Measurements from ENCODE around the gene ADCY2.

Gene ADCY2

GRCh38 chr5:7849681-7850394, 453.9 kb downstream of the ADCY2 start:
- no peak for DNase-seq

GRCh38 chr5:7850395-7851239, 454.7 kb downstream of the ADCY2 start, which contains the start of gene CFAP90:
Gene CFAP90 (minus strand): TSS chr5:7851133. CDS start chr5:7851021, 112 bp downstream.
- no peak for DNase-seq

GRCh38 chr5:7851240-7851592, 455.3 kb downstream of the ADCY2 start:
- no peak for DNase-seq

- no peak for DNase-seq
Observed at GRCh38 chr5:7851617-7852289, 455.8 kb downstream of the ADCY2 start.

- DNase-seq = no peak
Observed at GRCh38 chr5:7852542-7852941, 456.6 kb downstream of the ADCY2 start.

GRCh38 chr5:7852988-7853387, 457.1 kb downstream of the ADCY2 start:
- no peak for DNase-seq

GRCh38 chr5:7855611-7856010, 459.7 kb downstream of the ADCY2 start:
- no peak for DNase-seq

GRCh38 chr5:7856855-7857254, 460.9 kb downstream of the ADCY2 start:
- DNase-seq = no peak

GRCh38 chr5:7857361-7857760, 461.4 kb downstream of the ADCY2 start:
- no peak for DNase-seq

GRCh38 chr5:7857926-7858632, 462.1 kb downstream of the ADCY2 start:
- DNase-seq = no peak

GRCh38 chr5:7866196-7866595, 470.3 kb downstream of the ADCY2 start:
- DNase-seq = no peak

GRCh38 chr5:7867260-7867659, 471.3 kb downstream of the ADCY2 start:
- DNase-seq = no peak

- no peak for DNase-seq
Observed at GRCh38 chr5:7868427-7868772, 472.5 kb downstream of the ADCY2 start.

- DNase-seq = peak; percentile 88
Observed at GRCh38 chr5:7868773-7869473, 473.0 kb downstream of the ADCY2 start, which contains the start of the genes FASTKD3 and MTRR. Gene FASTKD3 (minus strand): TSS chr5:7869031. CDS start chr5:7868083, 948 bp downstream. Gene MTRR (plus strand): TSS chr5:7869148. CDS start chr5:7870795, 1,647 bp downstream.

- DNase-seq = no peak
Observed at GRCh38 chr5:7869474-7870136, 473.7 kb downstream of the ADCY2 start.

GRCh38 chr5:7871653-7872052, 475.7 kb downstream of the ADCY2 start:
- no peak for DNase-seq

- no peak for DNase-seq
Observed at GRCh38 chr5:7872517-7873130, 476.7 kb downstream of the ADCY2 start.

GRCh38 chr5:7873216-7873615, 477.3 kb downstream of the ADCY2 start:
- DNase-seq = no peak

- no peak for DNase-seq
Observed at GRCh38 chr5:7874639-7875038, 478.7 kb downstream of the ADCY2 start.

- no peak for DNase-seq
Observed at GRCh38 chr5:7875151-7875550, 479.2 kb downstream of the ADCY2 start.

GRCh38 chr5:7876867-7877266, 480.9 kb downstream of the ADCY2 start:
- no peak for DNase-seq

Data from activated CD4-positive, CD25-positive, alpha-beta regulatory T cell treated with anti-CD3 and anti-CD28 coated beads, Interleukin-2, amount 50 U/mL, for 72 hours (primary cell).